Smooth muscle cell (in vitro differentiated cells): ENCODE measurements around the gene RHNO1. TPM values are rescaled to one million over a fixed set of nuclear protein-coding genes. Genes with fewer than 3 reads are reported as not detected.

Source experiments
- DNase-seq: peaks from one replicate; lab custom pipeline; 2025; ENCODE audit not compliant: unreplicated experiment; lab: John Stamatoyannopoulos, UW
- H2AFZ ChIP-seq: fragments of 200-600 bp; sonication (generic); 2 replicates; pipeline ENCODE4 v1.6.0; 2016; ENCODE audit warnings: antibody characterized with exemption, low read depth, mild to moderate bottlenecking
- H3F3A ChIP-seq: fragments of 200-600 bp; sonication (generic); 2 replicates; pipeline ENCODE4 v1.6.0; 2017; ENCODE audit warnings: antibody characterized with exemption, low read depth
- H3K27ac ChIP-seq: fragments of 200-600 bp; sonication (generic); 2 replicates; pipeline ENCODE4 v1.5.1; 2016; ENCODE audit warnings: low read depth, mild to moderate bottlenecking
- H3K27me3 ChIP-seq: fragments of 200-600 bp; sonication (generic); 2 replicates; pipeline ENCODE4 v1.6.1; 2016; ENCODE audit warnings: low read depth, mild to moderate bottlenecking
- H3K36me3 ChIP-seq: fragments of 200-600 bp; sonication (generic); 2 replicates; pipeline ENCODE4 v1.5.1; 2016; ENCODE audit warnings: low read depth
- H3K4me1 ChIP-seq: fragments of 200-600 bp; sonication (generic); 2 replicates; pipeline ENCODE4 v1.5.1; 2016; ENCODE audit warnings: low read depth
- H3K4me2 ChIP-seq: fragments of 200-600 bp; sonication (generic); 2 replicates; pipeline ENCODE4 v1.6.0; 2016; ENCODE audit warnings: mild to moderate bottlenecking
- H3K4me3 ChIP-seq: fragments of 200-600 bp; sonication (generic); 2 replicates; pipeline ENCODE4 v1.5.1; 2016; ENCODE audit warnings: mild to moderate bottlenecking
- H3K79me2 ChIP-seq: fragments of 200-600 bp; sonication (generic); 2 replicates; pipeline ENCODE4 v1.6.0; 2016; ENCODE audit warnings: low read depth, mild to moderate bottlenecking
- H3K9ac ChIP-seq: fragments of 200-600 bp; sonication (generic); 2 replicates; pipeline ENCODE4 v1.6.0; 2016; ENCODE audit warnings: low read depth
- H3K9me3 ChIP-seq: fragments of 200-600 bp; sonication (generic); replicated peaks from 2 replicates; pipeline ENCODE4 v1.5.1; 2016; ENCODE audit warnings: low read depth
- H4K20me1 ChIP-seq: fragments of 200-600 bp; sonication (generic); 2 replicates; pipeline ENCODE4 v1.6.0; 2016; ENCODE audit warnings: low read depth
- WGBS: methylation state at CpG from one replicate; pipeline ENCODE4 v1.1.7; 2016; ENCODE audit warnings: low lambda C conversion rate; 5-methylcytosine and 5-hydroxymethylcytosine counted together
- polyA plus RNA-seq: library from polyadenylated mRNA; unstranded; fragments of >200 nt; fragmentation: Nextera tagmentation; extraction: Ambion mirVana; gene quantifications from 2 replicates; pipeline ENCODE4 v1.2.1, GENCODE V29; 2016
- total RNA-seq: library from RNA; depleted of rRNA; stranded (reverse); fragments of >200 nt; gene quantifications from 2 replicates; pipeline ENCODE4 v1.2.3, GENCODE V29; 2014
- TF ChIP-seq, protein P1 (sequence below): fragments of 200-600 bp; sonication (generic); IDR thresholded peaks from 2 replicates; pipeline ENCODE4 v1.5.1; 2017; ENCODE audit warnings: borderline replicate concordance, mild to moderate bottlenecking, antibody characterized with exemption; ENCODE audit not compliant: insufficient read depth, poor library complexity, severe bottlenecking

The RHNO1 gene
- total and polyA plus RNA-seq, 2 experiments from 2014 or later: 22.6 to 29.7 TPM

DNA sequence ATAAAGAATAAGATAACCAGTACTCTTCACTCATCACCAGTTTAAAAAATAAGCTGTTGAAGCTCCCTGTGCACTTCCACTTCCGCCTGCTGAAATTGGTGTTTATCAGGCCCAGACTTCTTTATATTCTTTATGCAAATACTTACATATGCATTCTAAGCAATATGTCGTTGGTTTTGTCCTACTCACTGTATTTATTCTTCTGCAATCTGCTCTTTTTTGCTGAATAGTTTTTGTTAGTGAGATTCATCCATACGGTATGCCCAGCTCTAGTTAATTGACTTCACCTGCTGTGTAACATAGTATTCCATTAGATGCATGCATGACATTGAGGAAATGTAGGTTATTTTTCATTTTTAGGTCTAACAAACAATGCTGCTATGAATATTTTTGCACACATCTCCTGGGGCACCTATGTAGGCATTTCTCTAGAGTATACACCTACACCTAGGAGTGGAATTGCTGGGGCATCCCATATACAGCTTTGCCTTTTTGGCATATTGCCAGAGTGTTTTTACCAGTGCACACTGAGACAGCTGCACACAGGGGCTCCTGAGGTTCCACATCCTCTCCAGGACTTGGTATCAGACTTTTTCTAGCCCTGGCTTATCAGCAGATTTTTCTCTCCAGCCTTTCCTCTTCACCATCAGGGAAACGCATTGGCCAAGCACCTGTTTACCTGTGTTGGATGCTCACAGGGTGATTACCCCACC is 41.2 kb upstream of the RHNO1 start:
- H4K20me1 ChIP-seq: no peaks in the 10 kb centered on the region
- H3K4me2 ChIP-seq: no peak overlapping the region
- H3K36me3 ChIP-seq: no peaks in the 10 kb centered on the region
- no peak overlapping the region for H3K27ac ChIP-seq
- H3K79me2 ChIP-seq: no peaks in the 10 kb centered on the region
- H2AFZ ChIP-seq: no peak overlapping the region
- no peak overlapping the region for H3K9ac ChIP-seq
- H3F3A ChIP-seq: no peaks in the 10 kb centered on the region
- no peaks in the 10 kb centered on the region for H3K27me3 ChIP-seq
- H3K4me3 ChIP-seq: no peak overlapping the region
- DNase-seq: no peak
- TF ChIP-seq, protein P1, sequence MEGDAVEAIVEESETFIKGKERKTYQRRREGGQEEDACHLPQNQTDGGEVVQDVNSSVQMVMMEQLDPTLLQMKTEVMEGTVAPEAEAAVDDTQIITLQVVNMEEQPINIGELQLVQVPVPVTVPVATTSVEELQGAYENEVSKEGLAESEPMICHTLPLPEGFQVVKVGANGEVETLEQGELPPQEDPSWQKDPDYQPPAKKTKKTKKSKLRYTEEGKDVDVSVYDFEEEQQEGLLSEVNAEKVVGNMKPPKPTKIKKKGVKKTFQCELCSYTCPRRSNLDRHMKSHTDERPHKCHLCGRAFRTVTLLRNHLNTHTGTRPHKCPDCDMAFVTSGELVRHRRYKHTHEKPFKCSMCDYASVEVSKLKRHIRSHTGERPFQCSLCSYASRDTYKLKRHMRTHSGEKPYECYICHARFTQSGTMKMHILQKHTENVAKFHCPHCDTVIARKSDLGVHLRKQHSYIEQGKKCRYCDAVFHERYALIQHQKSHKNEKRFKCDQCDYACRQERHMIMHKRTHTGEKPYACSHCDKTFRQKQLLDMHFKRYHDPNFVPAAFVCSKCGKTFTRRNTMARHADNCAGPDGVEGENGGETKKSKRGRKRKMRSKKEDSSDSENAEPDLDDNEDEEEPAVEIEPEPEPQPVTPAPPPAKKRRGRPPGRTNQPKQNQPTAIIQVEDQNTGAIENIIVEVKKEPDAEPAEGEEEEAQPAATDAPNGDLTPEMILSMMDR: no peak
- no peaks in the 10 kb centered on the region for H3K9me3 ChIP-seq
- 86% methylated on average over 4 of the region's 4 CpGs for whole genome bisulfite sequencing
- peaks cover 11% of the 10 kb centered on the region for H3K4me1 ChIP-seq

DNA sequence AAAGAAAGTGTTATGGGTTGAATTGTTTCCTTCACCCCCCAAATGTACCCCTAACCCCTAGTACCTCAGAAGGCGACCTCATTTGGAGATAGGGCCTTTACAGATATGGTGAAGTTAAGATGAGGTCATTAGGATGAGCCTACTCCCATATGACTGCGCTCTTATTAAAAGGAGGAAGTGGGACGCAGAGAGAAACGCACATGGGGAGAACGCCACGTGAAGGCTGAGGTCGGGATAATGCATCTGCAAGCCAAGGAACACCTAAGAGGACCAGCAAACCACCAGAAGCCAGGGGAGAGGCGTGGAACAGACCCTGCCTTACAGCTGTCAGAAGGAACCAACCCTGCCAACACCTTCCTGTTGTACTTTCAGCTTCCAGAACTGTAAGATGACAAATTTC is 40.4 kb upstream of the RHNO1 start:
- Histone ChIP-seq H3K27me3 (no peaks in the 10 kb centered on the region), H3K4me3 (no peak overlapping the region), H4K20me1 (no peaks in the 10 kb centered on the region), H3K27ac (no peak overlapping the region), H3K9ac (no peak overlapping the region), H2AFZ (no peak overlapping the region), H3K36me3 (no peaks in the 10 kb centered on the region), H3K79me2 (no peaks in the 10 kb centered on the region), H3K4me1 (peaks cover 11% of the 10 kb centered on the region), H3K9me3 (no peaks in the 10 kb centered on the region), H3K4me2 (no peak overlapping the region), H3F3A (no peaks in the 10 kb centered on the region)
- TF ChIP-seq, protein P1: no peak
- DNase-seq: no peak
- WGBS: 83% methylated on average over 8 of the region's 8 CpGs

DNA sequence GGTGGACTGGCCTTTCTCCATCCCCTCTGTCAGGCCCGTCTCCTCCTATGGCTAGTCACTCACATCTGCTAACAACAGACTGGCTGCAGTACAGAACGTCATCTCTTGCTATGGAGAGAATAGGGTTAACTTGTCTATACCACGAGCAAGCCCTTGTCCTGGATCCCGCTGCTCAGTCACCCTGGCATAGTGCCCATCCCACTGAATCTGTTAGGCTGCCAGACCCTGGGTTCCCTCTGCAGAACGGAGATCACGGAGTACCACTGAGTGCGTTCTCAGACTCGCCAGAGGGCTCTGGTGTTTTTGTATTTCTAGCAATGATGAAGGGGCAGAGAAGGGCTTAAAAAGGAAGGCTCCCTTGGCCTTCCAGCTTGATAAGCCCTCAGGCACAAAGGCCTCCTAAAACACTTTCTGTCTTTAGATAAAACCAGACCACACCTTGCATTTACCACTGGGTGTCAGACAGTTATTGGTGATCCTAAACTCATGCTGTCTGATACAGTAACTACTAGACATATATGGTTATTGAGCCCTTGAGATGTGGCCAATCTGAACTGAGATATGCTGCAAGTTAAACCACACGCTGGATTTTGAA is 35.9 kb upstream of the RHNO1 start:
- Histone ChIP-seq H3K4me2 (no peak overlapping the region), H3F3A (no peaks in the 10 kb centered on the region), H2AFZ (no peak overlapping the region), H3K36me3 (no peaks in the 10 kb centered on the region), H3K4me1 (peaks cover 7% of the 10 kb centered on the region), H3K27me3 (no peaks in the 10 kb centered on the region), H3K27ac (no peak overlapping the region), H3K9ac (no peak overlapping the region), H3K4me3 (no peak overlapping the region), H4K20me1 (no peaks in the 10 kb centered on the region), H3K9me3 (no peaks in the 10 kb centered on the region), H3K79me2 (no peaks in the 10 kb centered on the region)
- WGBS: 82% methylated on average over 9 of the region's 9 CpGs
- TF ChIP-seq, protein P1: no peak
- no peak for DNase-seq
